ENCODE data around the gene SMOC2.

Gene SMOC2

GRCh38 chr6:168649209-168649608 lies 208.2 kb downstream of the SMOC2 start:
- Histone ChIP-seq H4K20me1 (ENCODE audit: insufficient read depth, low read length) (no peaks in the 10 kb centered on the region), H3K27me3 (ENCODE audit: low read depth, low read length) (no peaks in the 10 kb centered on the region), H3K9me3 (ENCODE audit: insufficient read depth, low read length) (no peaks in the 10 kb centered on the region), H3K36me3 (replicated peaks; ENCODE audit: low read depth, low read length) (no peaks in the 10 kb centered on the region), H2AFZ (ENCODE audit: low read depth, low read length) (no peak overlapping the region), H3K4me3 (ENCODE audit: low read length) (no peak overlapping the region), H3K4me2 (ENCODE audit: low read length) (no peak overlapping the region), H3K9ac (ENCODE audit: low read length) (no peak overlapping the region), H3K4me1 (ENCODE audit: low read length) (no peaks in the 10 kb centered on the region), H3K27ac (ENCODE audit: low read length) (no peak overlapping the region), H3K79me2 (ENCODE audit: low read length) (no peaks in the 10 kb centered on the region)
- TF ChIP-seq CTCF (IDR thresholded peaks at IDR 0.05; ENCODE audit: low read depth, low read length), result no peak
- TF ChIP-seq EZH2phosphoT487 (IDR thresholded peaks at IDR 0.05; ENCODE audit: low read depth), result no peak

- no peaks in the 10 kb centered on the region for H3K9me3 ChIP-seq (ENCODE audit: insufficient read depth, low read length)
- H2AFZ ChIP-seq (ENCODE audit: low read depth, low read length), result no peak overlapping the region
- H3K9ac ChIP-seq (ENCODE audit: low read length), result no peak overlapping the region
- H3K4me3 ChIP-seq (ENCODE audit: low read length), result no peak overlapping the region
- no peaks in the 10 kb centered on the region for H3K79me2 ChIP-seq (ENCODE audit: low read length)
- H3K27me3 ChIP-seq (ENCODE audit: low read depth, low read length), result no peaks in the 10 kb centered on the region
- TF ChIP-seq EZH2phosphoT487 (IDR thresholded peaks at IDR 0.05; ENCODE audit: low read depth) (no peak), CTCF (IDR thresholded peaks at IDR 0.05; ENCODE audit: low read depth, low read length) (no peak)
- no peaks in the 10 kb centered on the region for H3K4me1 ChIP-seq (ENCODE audit: low read length)
- H4K20me1 ChIP-seq (ENCODE audit: insufficient read depth, low read length), result no peaks in the 10 kb centered on the region
- no peak overlapping the region for H3K4me2 ChIP-seq (ENCODE audit: low read length)
- no peak overlapping the region for H3K27ac ChIP-seq (ENCODE audit: low read length)
- no peaks in the 10 kb centered on the region for H3K36me3 ChIP-seq (replicated peaks; ENCODE audit: low read depth, low read length)
Measured at GRCh38 chr6:168650671-168651111, 209.7 kb downstream of the SMOC2 start.

GRCh38 chr6:168655462-168656152 lies 214.6 kb downstream of the SMOC2 start:
- Histone ChIP-seq H3K27ac (ENCODE audit: low read length) (no peak overlapping the region), H3K9me3 (ENCODE audit: insufficient read depth, low read length) (no peaks in the 10 kb centered on the region), H3K4me3 (ENCODE audit: low read length) (no peak overlapping the region), H3K27me3 (ENCODE audit: low read depth, low read length) (no peaks in the 10 kb centered on the region), H2AFZ (ENCODE audit: low read depth, low read length) (no peak overlapping the region), H3K9ac (ENCODE audit: low read length) (no peak overlapping the region), H3K36me3 (replicated peaks; ENCODE audit: low read depth, low read length) (no peaks in the 10 kb centered on the region), H4K20me1 (ENCODE audit: insufficient read depth, low read length) (no peaks in the 10 kb centered on the region), H3K4me1 (ENCODE audit: low read length) (no peaks in the 10 kb centered on the region), H3K79me2 (ENCODE audit: low read length) (no peaks in the 10 kb centered on the region), H3K4me2 (ENCODE audit: low read length) (no peak overlapping the region)
- TF ChIP-seq CTCF (IDR thresholded peaks at IDR 0.05; ENCODE audit: low read depth, low read length), result no peak
- no peak for TF ChIP-seq EZH2phosphoT487 (IDR thresholded peaks at IDR 0.05; ENCODE audit: low read depth)

- H3K79me2 ChIP-seq (ENCODE audit: low read length), result no peaks in the 10 kb centered on the region
- no peaks in the 10 kb centered on the region for H3K4me1 ChIP-seq (ENCODE audit: low read length)
- no peaks in the 10 kb centered on the region for H3K9me3 ChIP-seq (ENCODE audit: insufficient read depth, low read length)
- H3K27ac ChIP-seq (ENCODE audit: low read length), result no peak overlapping the region
- no peak overlapping the region for H3K9ac ChIP-seq (ENCODE audit: low read length)
- no peak overlapping the region for H2AFZ ChIP-seq (ENCODE audit: low read depth, low read length)
- H3K27me3 ChIP-seq (ENCODE audit: low read depth, low read length), result no peaks in the 10 kb centered on the region
- no peaks in the 10 kb centered on the region for H4K20me1 ChIP-seq (ENCODE audit: insufficient read depth, low read length)
- TF ChIP-seq EZH2phosphoT487 (IDR thresholded peaks at IDR 0.05; ENCODE audit: low read depth) (no peak), CTCF (IDR thresholded peaks at IDR 0.05; ENCODE audit: low read depth, low read length) (no peak)
- H3K36me3 ChIP-seq (replicated peaks; ENCODE audit: low read depth, low read length), result no peaks in the 10 kb centered on the region
- no peak overlapping the region for H3K4me3 ChIP-seq (ENCODE audit: low read length)
- H3K4me2 ChIP-seq (ENCODE audit: low read length), result no peak overlapping the region
Measured at GRCh38 chr6:168658059-168658458, 217.1 kb downstream of the SMOC2 start.

Measured in OCI-LY3 (cell line).